Neuronal stem cell (in vitro differentiated cells): ENCODE results near the gene TMPRSS11A.

Source experiments
- DNase-seq: peaks from one replicate; pipeline ENCODE4 v3.0.0-alpha.2; 2013; ENCODE audit warnings: low spot score
- H2AFZ ChIP-seq: one replicate; pipeline ENCODE4 v1.6.1; 2013; ENCODE audit warnings: mild to moderate bottlenecking, low read length, inconsistent platforms
- H2AK5ac ChIP-seq: 2 replicates; pipeline ENCODE4 v1.6.1; 2013; ENCODE audit warnings: low read depth, mild to moderate bottlenecking, inconsistent platforms, low read length, moderate library complexity, mixed read lengths
- H2BK120ac ChIP-seq: 2 replicates; pipeline ENCODE4 v1.6.1; 2013; ENCODE audit warnings: low read depth, mild to moderate bottlenecking, inconsistent platforms, low read length, moderate library complexity, mixed read lengths
- H2BK12ac ChIP-seq: one replicate; pipeline ENCODE4 v1.6.1; 2013; ENCODE audit warnings: low read length, inconsistent platforms
- H2BK15ac ChIP-seq: 2 replicates; pipeline ENCODE4 v1.6.1; 2013; ENCODE audit warnings: mild to moderate bottlenecking, low read length, inconsistent platforms, mixed read lengths
- H2BK5ac ChIP-seq: one replicate; pipeline ENCODE4 v1.6.1; 2013; ENCODE audit warnings: inconsistent platforms, mild to moderate bottlenecking, low read length, moderate library complexity
- H3K14ac ChIP-seq: one replicate; pipeline ENCODE4 v1.6.1; 2013; ENCODE audit warnings: low read length, inconsistent platforms
- H3K18ac ChIP-seq: 2 replicates; pipeline ENCODE4 v1.6.1; 2013; ENCODE audit warnings: low read length, inconsistent platforms
- H3K23ac ChIP-seq: 2 replicates; pipeline ENCODE4 v1.6.1; 2013; ENCODE audit warnings: low read depth, mild to moderate bottlenecking, mixed read lengths, low read length, inconsistent platforms; ENCODE audit not compliant: poor library complexity
- H3K27ac ChIP-seq: replicated peaks from 3 replicates; pipeline ENCODE4 v1.5.1; 2013; ENCODE audit warnings: low read length, inconsistent platforms
- H3K27me3 ChIP-seq, 3 experiments: 2 replicates each; pipeline ENCODE4 v1.6.1; 2013; ENCODE audit warnings: low read length in 3 of 3, mild to moderate bottlenecking in 2 of 3, inconsistent platforms in 1 of 3, low read depth in 1 of 3, mixed read lengths in 1 of 3, moderate library complexity in 1 of 3; ENCODE audit not compliant: control insufficient read depth in 3 of 3, insufficient read depth in 3 of 3
- H3K36me3 ChIP-seq, 2 donors: replicated peaks in 1 of 2; 2 replicates each; pipeline ENCODE4 v1.6.1; 2013; ENCODE audit warnings: low read length in 2 of 2; ENCODE audit not compliant: control insufficient read depth in 2 of 2, insufficient read depth in 2 of 2
- H3K4ac ChIP-seq: 2 replicates; pipeline ENCODE4 v1.6.1; 2013; ENCODE audit warnings: inconsistent platforms, mild to moderate bottlenecking, low read length, moderate library complexity
- H3K4me1 ChIP-seq, 2 donors: 1 replicate in 1 of 2; 2 replicates in 1 of 2; pipeline ENCODE4 v1.6.1; 2013; ENCODE audit warnings: low read length in 2 of 2, low read depth in 1 of 2; ENCODE audit not compliant: control insufficient read depth in 2 of 2, insufficient read depth in 1 of 2
- H3K4me2 ChIP-seq: one replicate; pipeline ENCODE4 v1.6.1; 2013; ENCODE audit warnings: mild to moderate bottlenecking, low read length, inconsistent platforms; ENCODE audit not compliant: insufficient read depth, poor library complexity, severe bottlenecking
- H3K4me3 ChIP-seq, 2 donors: 2 replicates each; pipeline ENCODE4 v1.5.1; 2013; ENCODE audit warnings: low read length in 2 of 2, mild to moderate bottlenecking in 2 of 2, inconsistent platforms in 1 of 2, moderate library complexity in 1 of 2
- H3K79me1 ChIP-seq: one replicate; pipeline ENCODE4 v1.6.1; 2013; ENCODE audit warnings: low read depth, mild to moderate bottlenecking, inconsistent platforms, low read length, moderate library complexity
- H3K9ac ChIP-seq: one replicate; pipeline ENCODE4 v1.6.1; 2013; ENCODE audit warnings: mild to moderate bottlenecking, low read depth, low read length, inconsistent platforms; ENCODE audit not compliant: poor library complexity
- H3K9me3 ChIP-seq, 2 donors: replicated peaks in 1 of 2; 2 replicates each; pipeline versions ENCODE3 to v1.6.1; 2013; ENCODE audit warnings: low read length in 2 of 2, mild to moderate bottlenecking in 2 of 2, inconsistent platforms in 1 of 2, low read depth in 1 of 2, mixed read lengths in 1 of 2, moderate library complexity in 1 of 2; ENCODE audit not compliant: control insufficient read depth in 2 of 2, insufficient read depth in 1 of 2
- H4K8ac ChIP-seq: one replicate; pipeline ENCODE4 v1.6.1; 2013; ENCODE audit warnings: low read depth, mild to moderate bottlenecking, inconsistent platforms, low read length, moderate library complexity
- H4K91ac ChIP-seq: one replicate; pipeline ENCODE4 v1.6.1; 2013; ENCODE audit warnings: low read length, low read depth, mild to moderate bottlenecking, inconsistent platforms; ENCODE audit not compliant: poor library complexity
- WGBS, 2 donors: extraction: QIAGEN DNeasy Blood & Tissue Kit; methylation state at CpG; one replicate each; pipeline ENCODE4 v1.1.7; 2013; ENCODE audit warnings: missing lambda C conversion rate in 2 of 2, mixed read lengths in 1 of 2; ENCODE audit not compliant: insufficient read length in 2 of 2, insufficient replicate concordance in 1 of 2; ENCODE audit errors: extremely low coverage in 2 of 2; 5-methylcytosine and 5-hydroxymethylcytosine counted together

The TMPRSS11A gene

DNA sequence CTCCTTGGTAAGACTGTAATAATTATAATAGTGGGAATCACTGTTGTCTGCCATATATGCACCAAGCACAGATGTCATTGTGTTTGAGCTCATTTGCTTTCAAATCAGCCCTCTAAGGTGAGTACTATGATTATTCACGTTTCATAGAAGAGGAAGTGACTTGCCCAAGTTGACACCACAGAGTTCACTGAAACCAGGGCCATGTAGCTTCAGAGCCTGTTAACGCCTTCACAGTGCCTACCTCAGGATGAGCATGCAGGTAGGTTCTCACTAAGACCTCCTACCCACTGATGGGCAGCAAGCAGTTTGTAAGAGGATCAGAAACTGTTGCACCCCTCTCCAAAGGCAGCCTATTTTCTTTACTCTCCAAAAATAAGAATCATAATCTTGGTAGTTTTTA lies 27.4 kb downstream of the TMPRSS11A start:
- H3K4me1 ChIP-seq: peaks cover 0 to 3% of the 10 kb centered on the region in 2 donors
- no CpG with 5 or more reads among the region's 2 CpGs for WGBS, 2 donors

GRCh38 chr4:67934628-67935027 lies 28.7 kb downstream of the TMPRSS11A start:
- no CpG with 5 or more reads among the region's 2 CpGs for WGBS, 2 donors
- no peak overlapping the region for H4K91ac ChIP-seq

More for the DNA sequence above, 27.4 kb downstream of the TMPRSS11A start:
- DNase-seq: no peak
- no peak overlapping the region for H3K4me2 ChIP-seq
- H3K36me3 ChIP-seq: no peaks in the 10 kb centered on the region
- H2BK5ac ChIP-seq: no peak overlapping the region
- no peaks in the 10 kb centered on the region for H3K27me3 ChIP-seq
- no peaks in the 10 kb centered on the region for H3K9me3 ChIP-seq
- no peak overlapping the region for H2BK120ac ChIP-seq
- no peak overlapping the region for H2AFZ ChIP-seq
- no peak overlapping the region for H3K4me3 ChIP-seq
- no peak overlapping the region for H2BK12ac ChIP-seq
- no peak overlapping the region for H4K8ac ChIP-seq
- H3K4ac ChIP-seq: no peak overlapping the region
- H3K79me1 ChIP-seq: no peaks in the 10 kb centered on the region
- H2BK15ac ChIP-seq: no peak overlapping the region
- H3K23ac ChIP-seq: no peak overlapping the region
- no peak overlapping the region for H3K9ac ChIP-seq
- no peak overlapping the region for H4K91ac ChIP-seq
- no peak overlapping the region for H3K18ac ChIP-seq
- no peak overlapping the region for H2AK5ac ChIP-seq
- H3K14ac ChIP-seq: no peak overlapping the region
- H3K27ac ChIP-seq: no peak overlapping the region

DNA sequence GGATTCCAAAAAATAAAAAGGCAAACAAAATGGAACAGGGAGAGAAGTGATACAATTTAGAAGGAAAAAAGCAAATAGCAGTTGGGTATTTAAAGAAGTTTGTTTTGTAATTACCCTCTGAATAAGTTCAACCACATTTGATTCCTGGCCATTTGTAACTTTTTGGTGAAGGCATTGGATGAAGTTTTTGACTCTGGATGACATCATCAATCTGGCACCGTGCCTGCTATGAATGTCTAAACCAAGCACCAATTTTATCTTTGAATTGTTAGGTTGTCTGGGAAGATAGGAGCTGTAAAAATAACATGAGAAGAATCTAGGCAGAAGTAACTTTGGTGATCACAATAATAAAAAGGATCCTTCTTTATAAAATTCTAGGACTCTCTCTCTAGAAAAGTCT lies 29.5 kb downstream of the TMPRSS11A start:
- no peak overlapping the region for H2AFZ ChIP-seq
- no peak overlapping the region for H3K27ac ChIP-seq
- H3K14ac ChIP-seq: no peak overlapping the region
- H2BK15ac ChIP-seq: no peak overlapping the region
- H2BK12ac ChIP-seq: no peak overlapping the region
- no peak overlapping the region for H2AK5ac ChIP-seq
- no peak overlapping the region for H3K4me2 ChIP-seq
- H3K23ac ChIP-seq: no peak overlapping the region
- no peaks in the 10 kb centered on the region for H3K9me3 ChIP-seq
- no peaks in the 10 kb centered on the region for H3K79me1 ChIP-seq
- H3K18ac ChIP-seq: no peak overlapping the region
- no peak overlapping the region for H3K4me3 ChIP-seq
- no peaks in the 10 kb centered on the region for H3K36me3 ChIP-seq
- no peaks in the 10 kb centered on the region for H3K27me3 ChIP-seq
- H3K4me1 ChIP-seq: peaks cover 0 to 3% of the 10 kb centered on the region in 2 donors
- H3K9ac ChIP-seq: no peak overlapping the region
- H3K4ac ChIP-seq: no peak overlapping the region
- no peak overlapping the region for H2BK120ac ChIP-seq
- no CpG with 5 or more reads among the region's 1 CpG for WGBS, 2 donors
- no peak overlapping the region for H2BK5ac ChIP-seq
- H4K8ac ChIP-seq: no peak overlapping the region
- no peak overlapping the region for H4K91ac ChIP-seq
- DNase-seq: no peak

More at GRCh38 chr4:67934628-67935027, 28.7 kb downstream of the TMPRSS11A start:
- Histone ChIP-seq H2AK5ac (no peak overlapping the region), H3K4me3 (no peak overlapping the region), H3K4me2 (no peak overlapping the region), H2BK120ac (no peak overlapping the region), H3K9me3 (no peaks in the 10 kb centered on the region), H3K9ac (no peak overlapping the region), H3K23ac (no peak overlapping the region), H2BK15ac (no peak overlapping the region), H2AFZ (no peak overlapping the region), H3K14ac (no peak overlapping the region), H3K27ac (no peak overlapping the region), H2BK12ac (no peak overlapping the region), H3K27me3 (no peaks in the 10 kb centered on the region), H3K36me3 (no peaks in the 10 kb centered on the region), H3K18ac (no peak overlapping the region), H3K79me1 (no peaks in the 10 kb centered on the region), H3K4ac (no peak overlapping the region), H3K4me1 (peaks cover 0 to 3% of the 10 kb centered on the region in 2 donors), H2BK5ac (no peak overlapping the region), H4K8ac (no peak overlapping the region)
- no peak for DNase-seq

- Histone ChIP-seq H4K91ac (no peak overlapping the region), H2AFZ (no peak overlapping the region), H2BK12ac (no peak overlapping the region), H3K27ac (no peak overlapping the region), H2AK5ac (no peak overlapping the region), H3K27me3 (no peaks in the 10 kb centered on the region), H3K23ac (no peak overlapping the region), H2BK5ac (no peak overlapping the region), H3K79me1 (no peaks in the 10 kb centered on the region), H3K4me2 (no peak overlapping the region), H3K14ac (no peak overlapping the region), H4K8ac (no peak overlapping the region), H3K18ac (no peak overlapping the region), H3K4me3 (no peak overlapping the region), H3K4me1 (peaks cover 0 to 3% of the 10 kb centered on the region in 2 donors), H3K9me3 (no peaks in the 10 kb centered on the region), H2BK15ac (no peak overlapping the region), H3K9ac (no peak overlapping the region), H3K4ac (no peak overlapping the region), H3K36me3 (no peaks in the 10 kb centered on the region), H2BK120ac (no peak overlapping the region)
- WGBS, 2 donors: no CpG with 5 or more reads among the region's 5 CpGs
- DNase-seq: no peak
Measured at GRCh38 chr4:67933038-67933437, 30.3 kb downstream of the TMPRSS11A start.
